Esophagus muscularis mucosa (tissue), 4 donors: ENCODE data around the gene LCN1.

ENCODE experiments used
- EP300 ChIP-seq: sonication (generic); formaldehyde crosslinking; IDR thresholded peaks from one replicate; pipeline ENCODE4 v1.6.1; 2017; ENCODE audit warnings: antibody characterized with exemption
- POLR2AphosphoS5 ChIP-seq, 2 donors: sonication (generic); formaldehyde crosslinking; IDR thresholded peaks; one replicate each; pipeline ENCODE4 v1.6.1; 2017; ENCODE audit warnings: antibody characterized with exemption in 2 of 2
- TF ChIP-seq, protein P1 (sequence below), 3 experiments: fragments of 200-600 bp in 2 of 3; fragments of 450-650 bp in 1 of 3; sonication (generic) in 2 of 3; IDR thresholded peaks; one replicate each; pipeline ENCODE4 v1.5.1; 2017 to 2019; ENCODE audit warnings: antibody characterized with exemption in 3 of 3, mild to moderate bottlenecking in 2 of 3, moderate library complexity in 1 of 3

DNA sequence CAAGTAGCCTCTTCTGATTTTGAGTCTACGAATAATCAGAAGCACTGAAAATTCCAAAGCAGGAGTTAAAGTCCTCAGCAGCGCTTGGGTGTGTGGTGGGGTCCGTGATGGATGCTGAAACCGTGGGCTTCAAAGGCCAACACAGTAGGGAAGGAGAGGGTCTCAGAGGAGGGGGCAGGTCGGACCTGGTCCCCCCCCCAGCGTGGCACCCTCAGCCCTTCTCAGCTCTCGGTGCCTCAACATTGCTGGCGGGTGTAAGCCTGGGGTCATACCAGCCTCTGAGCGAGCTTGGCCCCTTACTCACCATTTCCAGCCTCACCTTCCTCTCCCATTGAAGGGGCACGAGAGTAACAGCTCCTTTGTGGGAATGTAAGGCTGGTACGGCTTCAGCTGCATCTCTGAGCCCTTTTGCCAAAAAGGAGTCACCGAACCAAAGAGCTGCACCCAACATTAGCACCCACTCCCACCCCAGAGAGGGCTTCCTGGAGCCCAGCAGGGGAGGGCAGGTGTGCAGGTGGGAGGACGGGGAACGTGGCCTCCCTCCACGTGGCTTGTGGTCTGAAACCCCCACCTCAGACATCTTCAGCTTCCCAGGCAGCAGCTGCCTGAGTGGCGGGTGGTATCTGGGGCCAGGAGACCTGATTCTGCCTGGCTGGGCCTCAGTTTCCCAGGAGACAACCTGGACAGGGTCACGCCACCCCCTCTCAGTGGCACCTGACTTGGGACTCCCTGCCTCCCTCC, 6.7 kb upstream of the LCN1 start:
- TF ChIP-seq EP300 (no peak), POLR2AphosphoS5 (IDR thresholded peaks at IDR 0.05) (no peak)
- TF ChIP-seq, protein P1, sequence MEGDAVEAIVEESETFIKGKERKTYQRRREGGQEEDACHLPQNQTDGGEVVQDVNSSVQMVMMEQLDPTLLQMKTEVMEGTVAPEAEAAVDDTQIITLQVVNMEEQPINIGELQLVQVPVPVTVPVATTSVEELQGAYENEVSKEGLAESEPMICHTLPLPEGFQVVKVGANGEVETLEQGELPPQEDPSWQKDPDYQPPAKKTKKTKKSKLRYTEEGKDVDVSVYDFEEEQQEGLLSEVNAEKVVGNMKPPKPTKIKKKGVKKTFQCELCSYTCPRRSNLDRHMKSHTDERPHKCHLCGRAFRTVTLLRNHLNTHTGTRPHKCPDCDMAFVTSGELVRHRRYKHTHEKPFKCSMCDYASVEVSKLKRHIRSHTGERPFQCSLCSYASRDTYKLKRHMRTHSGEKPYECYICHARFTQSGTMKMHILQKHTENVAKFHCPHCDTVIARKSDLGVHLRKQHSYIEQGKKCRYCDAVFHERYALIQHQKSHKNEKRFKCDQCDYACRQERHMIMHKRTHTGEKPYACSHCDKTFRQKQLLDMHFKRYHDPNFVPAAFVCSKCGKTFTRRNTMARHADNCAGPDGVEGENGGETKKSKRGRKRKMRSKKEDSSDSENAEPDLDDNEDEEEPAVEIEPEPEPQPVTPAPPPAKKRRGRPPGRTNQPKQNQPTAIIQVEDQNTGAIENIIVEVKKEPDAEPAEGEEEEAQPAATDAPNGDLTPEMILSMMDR (IDR thresholded peaks at IDR 0.05), result no peak
